ENCODE results near the gene SYNPO2.

- peak in 1 of 2 donors; percentile 8 for TF ChIP-seq POLR2A (IDR thresholded peaks at IDR 0.05)
- no peak for TF ChIP-seq CTCF (IDR thresholded peaks at IDR 0.05 in 4 of 5, conservative IDR thresholded peaks at IDR 0.05 in 1 of 5)
These were observed 16.9 kb downstream of the SYNPO2 start for GRCh38 chr4:118905566-118905965.

All from gastrocnemius medialis (tissue), 4 donors.